K562 (cell line): ENCODE results near the gene KPNA4. TPM values are rescaled to one million over a fixed set of nuclear protein-coding genes. Genes with fewer than 3 reads are reported as not detected.

Experiments used
- EP300 ChIP-seq: IDR thresholded peaks from 2 replicates; pipeline ENCODE4 v1.6.1; 2012; ENCODE audit warnings: low read length, improper control_type of control experiment
- GTF2E2 ChIP-seq: fragments of 200-800 bp; sonication (Bioruptor generic); IDR thresholded peaks from 2 replicates; pipeline ENCODE4 v1.6.1; 2016; ENCODE audit warnings: missing genetic modification characterization, missing compliant biosample characterization
- TEAD4 ChIP-seq, 2 experiments: sonication (generic) in 1 of 2; formaldehyde crosslinking in 1 of 2; IDR thresholded peaks; 2 replicates each; pipeline versions ENCODE4 v1.6.1 to v1.8.0; 2012 to 2022; ENCODE audit warnings: borderline replicate concordance in 1 of 2, inconsistent platforms in 1 of 2, low read length in 1 of 2, mild to moderate bottlenecking in 1 of 2, missing genetic modification reagents in 1 of 2
- THRAP3 ChIP-seq: fragments of 450-650 bp; IDR thresholded peaks from 2 replicates; pipeline ENCODE4 v1.6.1; 2016; ENCODE audit warnings: mild to moderate bottlenecking, inconsistent platforms, borderline replicate concordance
- ZBTB7A ChIP-seq: IDR thresholded peaks from 2 replicates; pipeline ENCODE4 v1.6.1; 2011; ENCODE audit warnings: low read depth, mild to moderate bottlenecking, low read length, moderate library complexity, borderline replicate concordance; ENCODE audit not compliant: control insufficient read depth
- ZNF146 ChIP-seq: IDR thresholded peaks from one replicate; pipeline ENCODE4 v1.6.1; 2018; ENCODE audit warnings: missing compliant biosample characterization; ENCODE audit not compliant: unreplicated experiment
- ZNF175 ChIP-seq: fragments of 200-800 bp; sonication (Bioruptor generic); IDR thresholded peaks from 2 replicates; pipeline ENCODE4 v1.6.1; 2016; ENCODE audit warnings: low read depth, mild to moderate bottlenecking, missing genetic modification characterization, missing compliant biosample characterization
- polyA plus RNA-seq, 8 experiments: library from polyadenylated mRNA; depleted of rRNA in 4 of 8; stranded (reverse) in 5 of 8; unstranded in 3 of 8; fragments of >200 nt; fragmentation: Nextera tagmentation in 2 of 8; fragmentation: Illumina TruSeq in 1 of 8; extraction: Ambion mirVana in 2 of 8; extraction: Trizol in 1 of 8; gene quantifications; 2 replicates each; pipeline versions ENCODE4 v1.2.1 to v1.2.3, GENCODE V29; 2011 to 2014; ENCODE audit warnings: inconsistent platforms in 1 of 8, missing spikeins in 1 of 8
- total RNA-seq, 7 experiments: library from RNA; depleted of rRNA in 6 of 7; stranded (reverse); fragments of >200 nt in 6 of 7; fragmentation: Illumina TruSeq in 2 of 7; extraction: Trizol in 2 of 7; gene quantifications; 2 replicates each; pipeline versions ENCODE4 v1.2.1 to v1.2.3, GENCODE V29; 2011 to 2021; ENCODE audit warnings: low replicate concordance in 1 of 7
- TF ChIP-seq, protein P1 (sequence below), 2 experiments: fragments of 450-650 bp; formaldehyde crosslinking in 1 of 2; IDR thresholded peaks; 2 replicates each; pipeline versions ENCODE4 v1.4.0 to v1.6.1; 2014 to 2020; ENCODE audit warnings: mild to moderate bottlenecking in 2 of 2, borderline replicate concordance in 1 of 2, low read depth in 1 of 2
- TF ChIP-seq, protein P2 (sequence below): fragments of 250-450 bp; sonication (Bioruptor Pico); IDR thresholded peaks from 2 replicates; pipeline ENCODE4 v1.5.0; 2022; ENCODE audit warnings: mild to moderate bottlenecking
- TF ChIP-seq, protein P3 (sequence below): fragments of 250-450 bp; sonication (Bioruptor Pico); IDR thresholded peaks from 2 replicates; pipeline ENCODE4 v1.5.0; 2021; ENCODE audit warnings: mild to moderate bottlenecking, moderate library complexity

The KPNA4 gene
- total and polyA plus RNA-seq, 9 of the 15 experiments (the other 6 are each of a cell fraction or from before 2014, with no cell fraction given), result 13.9 to 66.6 (median 34.5) TPM

DNA sequence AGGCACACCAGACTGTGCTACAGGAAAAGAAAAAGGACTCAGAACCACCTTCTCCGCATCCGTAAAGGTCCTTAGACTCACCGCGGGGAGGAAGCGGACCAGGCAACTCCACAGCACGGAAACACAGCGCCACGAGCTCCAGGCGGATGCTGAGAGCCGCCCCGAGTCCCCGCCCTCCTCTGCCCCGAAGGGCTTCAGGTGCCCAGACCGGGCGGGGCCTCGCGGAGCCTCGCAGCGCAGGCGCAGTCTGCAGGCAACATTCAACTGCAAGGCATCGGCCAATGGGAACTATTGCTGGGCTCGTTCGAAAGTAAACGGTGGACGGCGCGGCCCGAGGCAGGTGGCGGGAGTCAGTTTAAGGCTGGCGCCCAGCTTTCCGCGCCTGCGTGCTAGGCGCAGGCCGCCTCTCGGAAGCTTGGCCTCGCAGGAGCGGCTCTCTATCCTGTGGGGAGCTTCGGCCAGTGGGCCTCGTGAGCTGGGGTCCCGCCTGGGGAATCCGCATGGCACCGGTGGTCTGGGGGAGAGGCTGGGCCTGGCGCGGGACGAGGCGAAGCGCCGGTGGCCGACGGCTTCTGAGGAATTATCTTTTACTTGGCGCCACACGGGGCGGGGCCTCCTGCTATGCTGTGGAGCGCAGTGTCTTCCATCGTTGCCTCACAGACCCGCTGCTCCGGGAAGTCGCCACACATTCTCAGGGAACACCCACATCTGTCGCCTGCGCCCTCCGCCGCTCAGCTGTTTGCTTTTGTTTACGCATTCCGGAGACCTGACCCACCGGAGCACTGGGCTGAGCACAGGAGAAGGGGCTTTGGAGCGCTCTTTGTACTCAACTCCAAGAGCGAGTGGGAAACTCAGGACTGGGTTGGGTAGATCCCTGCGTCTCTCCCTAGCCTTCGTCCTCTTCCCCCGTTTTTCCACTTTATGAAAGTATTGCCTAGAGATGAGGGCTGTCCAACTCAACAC lies 115.5 kb downstream of the KPNA4 start, which contains the start of gene TRIM59 (continued):
- TF ChIP-seq, protein P1, sequence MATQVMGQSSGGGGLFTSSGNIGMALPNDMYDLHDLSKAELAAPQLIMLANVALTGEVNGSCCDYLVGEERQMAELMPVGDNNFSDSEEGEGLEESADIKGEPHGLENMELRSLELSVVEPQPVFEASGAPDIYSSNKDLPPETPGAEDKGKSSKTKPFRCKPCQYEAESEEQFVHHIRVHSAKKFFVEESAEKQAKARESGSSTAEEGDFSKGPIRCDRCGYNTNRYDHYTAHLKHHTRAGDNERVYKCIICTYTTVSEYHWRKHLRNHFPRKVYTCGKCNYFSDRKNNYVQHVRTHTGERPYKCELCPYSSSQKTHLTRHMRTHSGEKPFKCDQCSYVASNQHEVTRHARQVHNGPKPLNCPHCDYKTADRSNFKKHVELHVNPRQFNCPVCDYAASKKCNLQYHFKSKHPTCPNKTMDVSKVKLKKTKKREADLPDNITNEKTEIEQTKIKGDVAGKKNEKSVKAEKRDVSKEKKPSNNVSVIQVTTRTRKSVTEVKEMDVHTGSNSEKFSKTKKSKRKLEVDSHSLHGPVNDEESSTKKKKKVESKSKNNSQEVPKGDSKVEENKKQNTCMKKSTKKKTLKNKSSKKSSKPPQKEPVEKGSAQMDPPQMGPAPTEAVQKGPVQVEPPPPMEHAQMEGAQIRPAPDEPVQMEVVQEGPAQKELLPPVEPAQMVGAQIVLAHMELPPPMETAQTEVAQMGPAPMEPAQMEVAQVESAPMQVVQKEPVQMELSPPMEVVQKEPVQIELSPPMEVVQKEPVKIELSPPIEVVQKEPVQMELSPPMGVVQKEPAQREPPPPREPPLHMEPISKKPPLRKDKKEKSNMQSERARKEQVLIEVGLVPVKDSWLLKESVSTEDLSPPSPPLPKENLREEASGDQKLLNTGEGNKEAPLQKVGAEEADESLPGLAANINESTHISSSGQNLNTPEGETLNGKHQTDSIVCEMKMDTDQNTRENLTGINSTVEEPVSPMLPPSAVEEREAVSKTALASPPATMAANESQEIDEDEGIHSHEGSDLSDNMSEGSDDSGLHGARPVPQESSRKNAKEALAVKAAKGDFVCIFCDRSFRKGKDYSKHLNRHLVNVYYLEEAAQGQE (IDR thresholded peaks at IDR 0.05; ENCODE audit: borderline replicate concordance), result no peak
- TF ChIP-seq, protein P1 (CRISPR knock-in tag; IDR thresholded peaks at IDR 0.05; ENCODE audit: low read depth), result no peak
- 0 out of 2 replicates have a peak, but pooled peaks have one; percentile 37 for TF ChIP-seq EP300
- TF ChIP-seq, protein P2, sequence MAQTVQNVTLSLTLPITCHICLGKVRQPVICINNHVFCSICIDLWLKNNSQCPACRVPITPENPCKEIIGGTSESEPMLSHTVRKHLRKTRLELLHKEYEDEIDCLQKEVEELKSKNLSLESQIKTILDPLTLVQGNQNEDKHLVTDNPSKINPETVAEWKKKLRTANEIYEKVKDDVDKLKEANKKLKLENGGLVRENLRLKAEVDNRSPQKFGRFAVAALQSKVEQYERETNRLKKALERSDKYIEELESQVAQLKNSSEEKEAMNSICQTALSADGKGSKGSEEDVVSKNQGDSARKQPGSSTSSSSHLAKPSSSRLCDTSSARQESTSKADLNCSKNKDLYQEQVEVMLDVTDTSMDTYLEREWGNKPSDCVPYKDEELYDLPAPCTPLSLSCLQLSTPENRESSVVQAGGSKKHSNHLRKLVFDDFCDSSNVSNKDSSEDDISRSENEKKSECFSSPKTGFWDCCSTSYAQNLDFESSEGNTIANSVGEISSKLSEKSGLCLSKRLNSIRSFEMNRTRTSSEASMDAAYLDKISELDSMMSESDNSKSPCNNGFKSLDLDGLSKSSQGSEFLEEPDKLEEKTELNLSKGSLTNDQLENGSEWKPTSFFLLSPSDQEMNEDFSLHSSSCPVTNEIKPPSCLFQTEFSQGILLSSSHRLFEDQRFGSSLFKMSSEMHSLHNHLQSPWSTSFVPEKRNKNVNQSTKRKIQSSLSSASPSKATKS, result no peak
- TF ChIP-seq TEAD4 (IDR thresholded peaks at IDR 0.05; ENCODE audit: low read length), result peak; percentile 41; the same call in 1 of the 2 replicates
- TF ChIP-seq TEAD4 (CRISPR knock-in tag; IDR thresholded peaks at IDR 0.05; ENCODE audit: borderline replicate concordance), result peak; percentile 91; the same call in 1 of the 2 replicates
- peak; percentile 86; the same call in 1 of the 2 replicates for TF ChIP-seq ZNF175 (CRISPR knock-in tag)
- no peak for TF ChIP-seq ZNF146 (CRISPR knock-in tag)
- peak; percentile 68; the same call in 1 of the 2 replicates for TF ChIP-seq GTF2E2 (tag)
- peak; percentile 83 for TF ChIP-seq ZBTB7A
- TF ChIP-seq THRAP3, result no peak
- TF ChIP-seq, protein P3, sequence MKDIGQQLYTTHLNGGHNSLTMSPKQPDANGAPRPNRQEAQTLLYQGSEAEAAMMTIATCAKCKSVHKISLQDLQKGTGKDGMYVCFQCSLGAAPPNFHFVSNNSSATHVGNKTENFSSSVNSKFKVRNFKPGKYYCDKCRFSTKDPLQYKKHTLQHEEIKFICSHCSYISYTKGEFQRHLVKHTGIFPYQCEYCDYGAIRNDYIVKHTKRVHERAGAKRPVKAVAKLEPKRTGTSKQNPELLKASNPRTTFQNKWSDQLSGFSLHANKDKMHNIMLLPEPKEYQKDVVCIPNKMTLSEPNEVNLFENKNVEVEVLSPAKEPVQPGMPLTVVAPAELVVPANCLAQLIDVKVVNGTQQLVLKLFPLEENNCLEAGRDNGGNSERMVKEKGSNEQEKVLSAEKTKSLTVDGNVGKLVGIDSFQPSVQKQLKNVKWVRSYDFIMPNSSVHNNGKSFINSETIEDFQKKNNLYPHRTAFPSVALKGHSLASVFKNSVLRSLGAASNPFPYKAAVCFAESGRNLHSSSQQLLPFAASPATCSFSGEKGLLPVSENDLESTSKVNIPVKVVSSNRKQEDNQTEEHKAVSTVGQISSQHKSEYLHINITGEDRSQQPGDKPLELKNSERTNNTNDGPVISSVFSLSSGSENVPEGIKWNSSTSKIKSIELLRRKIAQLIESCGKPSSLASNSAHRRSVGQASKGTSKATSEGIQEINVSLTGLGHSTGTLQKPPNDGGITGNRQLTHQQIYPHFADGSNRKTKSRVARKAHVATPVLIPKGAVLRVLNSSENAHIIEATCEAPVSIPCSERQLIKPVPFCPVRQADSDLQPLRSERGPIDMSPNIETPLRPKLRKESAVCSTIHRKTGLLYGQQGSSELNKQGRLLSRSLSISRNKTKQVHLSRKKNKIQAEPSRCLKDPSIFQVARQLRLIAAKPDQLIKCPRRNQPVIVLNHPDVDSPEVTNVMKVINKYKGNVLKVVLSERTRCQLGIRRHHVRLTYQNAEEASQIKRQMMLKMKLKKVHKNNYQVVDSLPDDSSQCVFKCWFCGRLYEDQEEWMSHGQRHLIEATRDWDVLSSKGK (CRISPR knock-in tag), result no peak
